ENCODE results near the gene TRPT1. TPM values are rescaled to one million over a fixed set of nuclear protein-coding genes. Genes with fewer than 3 reads are reported as not detected.

TRPT1 gene
- polyA plus RNA-seq, 3 donors = 24.8 to 34.6 (median 31.6) TPM

- H3K9me3 Mint-ChIP-seq = peaks cover 0 to 2% (median 0%) of the 10 kb centered on the region in 7 donors
- no peak overlapping the region for H2AFZ ChIP-seq (ENCODE audit: insufficient read depth, low read depth, low read length, poor library complexity, severe bottlenecking)
- no peak overlapping the region for H3K4me3 ChIP-seq (replicated peaks in 1 of 3; ENCODE audit: low read depth in 2 of 3, low read length in 3 of 3)
- peak in 1 of 3 donors; percentile 1 for DNase-seq
- peaks cover 30% of the 10 kb centered on the region for H3K79me2 ChIP-seq (ENCODE audit: insufficient read depth, low read length)
- peaks cover 75 to 84% of the 10 kb centered on the region in 2 donors for H3K36me3 ChIP-seq (replicated peaks in 1 of 2; ENCODE audit: control insufficient read depth in 1 of 2, insufficient read depth in 2 of 2, low read length in 2 of 2)
- 98% methylated on average over 17 of the region's 17 CpGs for WGBS (ENCODE audit: insufficient coverage)
- peaks cover 90% of the 10 kb centered on the region for H4K20me1 ChIP-seq (ENCODE audit: insufficient read depth, low read length)
- H3K27me3 ChIP-seq (ENCODE audit: control insufficient read depth in 2 of 2, insufficient read depth in 2 of 2, low read length in 2 of 2) = no peaks in the 10 kb centered on the region
- TF ChIP-seq CTCF (IDR thresholded peaks at IDR 0.05) = no peak
- H3K27ac Mint-ChIP-seq = peak overlapping the region in 1 of 7 donors; percentile 45
- H3K9ac ChIP-seq (ENCODE audit: insufficient read depth, low read length, poor library complexity, severe bottlenecking) = no peak overlapping the region
- no peak overlapping the region for H3K27ac ChIP-seq (ENCODE audit: low read depth in 1 of 2, low read length in 2 of 2)
- no peaks in the 10 kb centered on the region for H3K27me3 Mint-ChIP-seq (ENCODE audit: low read depth in 3 of 3)
- intact Hi-C loops (cut with micrococcal nuclease) = no loop called here
- H3K4me3 Mint-ChIP-seq = no peak overlapping the region
- H3K9me3 ChIP-seq (replicated peaks in 1 of 2; ENCODE audit: control insufficient read depth in 1 of 2, insufficient read depth in 1 of 2, low read length in 2 of 2) = no peaks in the 10 kb centered on the region
- no peak overlapping the region for H3K4me2 ChIP-seq (replicated peaks; ENCODE audit: extremely low read depth, low read length, poor library complexity, severe bottlenecking)
- H3K4me1 ChIP-seq (ENCODE audit: control insufficient read depth in 1 of 2, insufficient read depth in 2 of 2, low read length in 2 of 2) = peaks cover 8 to 14% of the 10 kb centered on the region in 2 donors
- H3K36me3 Mint-ChIP-seq = peaks cover 66 to 82% of the 10 kb centered on the region in 2 donors
- peaks cover 14% of the 10 kb centered on the region for H3K4me1 Mint-ChIP-seq
Observed at GRCh38 chr11:64220271-64220670, 5.7 kb downstream of the TRPT1 start.

GRCh38 chr11:64219755-64220154 lies 6.2 kb downstream of the TRPT1 start:
- Mint-ChIP-seq H3K36me3 (peaks cover 71 to 87% of the 10 kb centered on the region in 2 donors), H3K4me1 (peaks cover 11% of the 10 kb centered on the region), H3K9me3 (peaks cover 0 to 2% (median 0%) of the 10 kb centered on the region in 7 donors), H3K27ac (peak overlapping the region in 1 of 7 donors; percentile 50), H3K4me3 (no peak overlapping the region), H3K27me3 (ENCODE audit: low read depth in 3 of 3) (no peaks in the 10 kb centered on the region)
- H3K4me2 ChIP-seq (replicated peaks; ENCODE audit: extremely low read depth, low read length, poor library complexity, severe bottlenecking) = no peak overlapping the region
- DNase-seq = no peak
- no peak overlapping the region for H3K9ac ChIP-seq (ENCODE audit: insufficient read depth, low read length, poor library complexity, severe bottlenecking)
- H3K4me3 ChIP-seq (replicated peaks in 1 of 3; ENCODE audit: low read depth in 2 of 3, low read length in 3 of 3) = no peak overlapping the region
- TF ChIP-seq CTCF (IDR thresholded peaks at IDR 0.05) = no peak
- peaks cover 35% of the 10 kb centered on the region for H3K79me2 ChIP-seq (ENCODE audit: insufficient read depth, low read length)
- peaks cover 80 to 89% of the 10 kb centered on the region in 2 donors for H3K36me3 ChIP-seq (replicated peaks in 1 of 2; ENCODE audit: control insufficient read depth in 1 of 2, insufficient read depth in 2 of 2, low read length in 2 of 2)
- intact Hi-C loops (cut with micrococcal nuclease) = no loop called here
- H3K27ac ChIP-seq (ENCODE audit: low read depth in 1 of 2, low read length in 2 of 2) = peak overlapping the region in 1 of 2 donors; percentile 26
- WGBS (ENCODE audit: insufficient coverage) = 94% methylated on average over 3 of the region's 10 CpGs
- no peak overlapping the region for H2AFZ ChIP-seq (ENCODE audit: insufficient read depth, low read depth, low read length, poor library complexity, severe bottlenecking)
- H3K9me3 ChIP-seq (replicated peaks in 1 of 2; ENCODE audit: control insufficient read depth in 1 of 2, insufficient read depth in 1 of 2, low read length in 2 of 2) = no peaks in the 10 kb centered on the region
- H3K27me3 ChIP-seq (ENCODE audit: control insufficient read depth in 2 of 2, insufficient read depth in 2 of 2, low read length in 2 of 2) = no peaks in the 10 kb centered on the region
- H3K4me1 ChIP-seq (ENCODE audit: control insufficient read depth in 1 of 2, insufficient read depth in 2 of 2, low read length in 2 of 2) = peaks cover 3 to 9% of the 10 kb centered on the region in 2 donors
- peaks cover 90% of the 10 kb centered on the region for H4K20me1 ChIP-seq (ENCODE audit: insufficient read depth, low read length)
